Measurements from ENCODE around the gene FAM13A. TPM values are rescaled to one million over a fixed set of nuclear protein-coding genes. Genes with fewer than 3 reads are reported as not detected.

Gene FAM13A
- total RNA-seq, 1 donor from 2014 or later, result 13.2 TPM

- no peak for DNase-seq (ENCODE audit: low spot score in 2 of 2)
- no peak overlapping the region for H3K4me3 ChIP-seq
- peaks cover 0 to 3% of the 10 kb centered on the region in 2 donors for H3K9me3 ChIP-seq
- no peak overlapping the region for H3K27ac ChIP-seq
- no peaks in the 10 kb centered on the region for H3K27me3 ChIP-seq
- no peaks in the 10 kb centered on the region for H3K36me3 ChIP-seq
- intact Hi-C loops (cut with DNase I), result no loop called here
- no peaks in the 10 kb centered on the region for H3K4me1 ChIP-seq
- TF ChIP-seq CTCF (IDR thresholded peaks at IDR 0.05), result no peak
These were observed 80.3 kb downstream of the FAM13A start for GRCh38 chr4:88976775-88977035.

- no peaks in the 10 kb centered on the region for H3K27me3 ChIP-seq
- intact Hi-C loops (cut with DNase I), result no loop called here
- DNase-seq (ENCODE audit: low spot score in 2 of 2), result no peak
- no peak for TF ChIP-seq CTCF (IDR thresholded peaks at IDR 0.05)
- peaks cover 0 to 3% of the 10 kb centered on the region in 2 donors for H3K9me3 ChIP-seq
- no peaks in the 10 kb centered on the region for H3K4me1 ChIP-seq
- no peak overlapping the region for H3K27ac ChIP-seq
- no peak overlapping the region for H3K4me3 ChIP-seq
- no peaks in the 10 kb centered on the region for H3K36me3 ChIP-seq
These were observed 80.8 kb downstream of the FAM13A start for GRCh38 chr4:88975958-88976774.

- Histone ChIP-seq H3K9me3 (peaks cover 0 to 3% of the 10 kb centered on the region in 2 donors), H3K27me3 (no peaks in the 10 kb centered on the region), H3K36me3 (no peaks in the 10 kb centered on the region), H3K27ac (no peak overlapping the region), H3K4me3 (no peak overlapping the region), H3K4me1 (no peaks in the 10 kb centered on the region)
- DNase-seq (ENCODE audit: low spot score in 2 of 2), result no peak
- intact Hi-C loops (cut with DNase I), result no loop called here
- TF ChIP-seq CTCF (IDR thresholded peaks at IDR 0.05), result no peak
These were observed 85.4 kb downstream of the FAM13A start for GRCh38 chr4:88971536-88971935.

GRCh38 chr4:88969746-88970145, 87.2 kb downstream of the FAM13A start:
- intact Hi-C loops (cut with DNase I), result no loop called here

GRCh38 chr4:88969271-88969670, 87.7 kb downstream of the FAM13A start:
- Histone ChIP-seq H3K4me3 (no peak overlapping the region), H3K9me3 (peaks cover 0 to 3% of the 10 kb centered on the region in 2 donors), H3K27me3 (no peaks in the 10 kb centered on the region), H3K27ac (no peak overlapping the region), H3K36me3 (no peaks in the 10 kb centered on the region), H3K4me1 (no peaks in the 10 kb centered on the region)
- intact Hi-C loops (cut with DNase I), result no loop called here
- TF ChIP-seq CTCF (IDR thresholded peaks at IDR 0.05), result no peak
- no peak for DNase-seq (ENCODE audit: low spot score in 2 of 2)

More at GRCh38 chr4:88969746-88970145, 87.2 kb downstream of the FAM13A start:
- no peak overlapping the region for H3K4me3 ChIP-seq
- peaks cover 0 to 3% of the 10 kb centered on the region in 2 donors for H3K9me3 ChIP-seq
- H3K27me3 ChIP-seq, result no peaks in the 10 kb centered on the region
- no peak for TF ChIP-seq CTCF (IDR thresholded peaks at IDR 0.05)
- no peaks in the 10 kb centered on the region for H3K36me3 ChIP-seq
- no peak overlapping the region for H3K27ac ChIP-seq
- no peak for DNase-seq (ENCODE audit: low spot score in 2 of 2)
- no peaks in the 10 kb centered on the region for H3K4me1 ChIP-seq

Data from ascending aorta (tissue), 2 donors.